AG10803 (cell line): ENCODE results near the gene PHF12.

Source experiments
- DNase-seq: peaks from one replicate; pipeline ENCODE4 v3.0.0; 2010; ENCODE audit warnings: low read depth
- H3K4me3 ChIP-seq: 2 replicates; pipeline ENCODE4 v1.5.1; 2011; ENCODE audit warnings: mild to moderate bottlenecking, low read length, control low read depth
- CTCF ChIP-seq: conservative IDR thresholded peaks from 2 replicates; pipeline ENCODE4 v1.5.1; 2011; ENCODE audit warnings: mild to moderate bottlenecking, low read length, control low read depth, inconsistent platforms

The PHF12 gene

GRCh38 chr17:28968231-28968913, 17.1 kb upstream of the PHF12 start:
- peak; percentile 13 for DNase-seq
- no peak overlapping the region for H3K4me3 ChIP-seq
- TF ChIP-seq CTCF: no peak

- no peak overlapping the region for H3K4me3 ChIP-seq
- DNase-seq: peak; percentile 16
- TF ChIP-seq CTCF: no peak
Observed at GRCh38 chr17:28967221-28968135, 16.2 kb upstream of the PHF12 start.

DNA sequence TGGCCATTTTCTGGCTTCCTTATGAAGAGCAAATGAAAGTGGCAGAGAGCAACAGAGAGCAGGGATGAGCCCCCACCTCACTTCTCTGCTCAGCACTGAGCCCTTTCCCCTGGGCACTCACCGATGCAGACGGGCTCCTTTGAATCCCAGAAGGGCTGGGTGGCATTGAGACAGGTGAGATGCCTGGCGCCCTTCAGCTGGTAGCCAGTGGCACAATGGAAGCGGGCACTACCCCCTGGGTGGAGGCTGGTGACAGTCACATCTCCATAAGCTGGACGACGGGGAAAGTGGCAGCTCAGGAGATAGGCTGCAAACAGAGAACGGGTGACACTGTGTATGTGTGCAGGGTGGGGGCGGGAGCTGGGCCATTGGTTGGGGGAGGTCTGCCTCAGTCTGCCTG, 12.5 kb upstream of the PHF12 start:
- TF ChIP-seq CTCF: no peak
- DNase-seq: no peak

GRCh38 chr17:28963055-28963611, 11.8 kb upstream of the PHF12 start:
- DNase-seq: peak; percentile 8
- TF ChIP-seq CTCF: no peak
- H3K4me3 ChIP-seq: no peak overlapping the region

More for the DNA sequence above, 12.5 kb upstream of the PHF12 start:
- no peak overlapping the region for H3K4me3 ChIP-seq

GRCh38 chr17:28961391-28961790, 10.1 kb upstream of the PHF12 start:
- no peak for TF ChIP-seq CTCF
- no peak for DNase-seq
- H3K4me3 ChIP-seq: no peak overlapping the region

- TF ChIP-seq CTCF: no peak
- no peak overlapping the region for H3K4me3 ChIP-seq
- DNase-seq: no peak
Observed at GRCh38 chr17:28960256-28961061, 9.1 kb upstream of the PHF12 start.
